ENCODE results near the gene CUX1. TPM values are rescaled to one million over a fixed set of nuclear protein-coding genes. Genes with fewer than 3 reads are reported as not detected.

The CUX1 gene
- total and polyA plus RNA-seq, 2 donors (not counting 1 experiment from before 2014, with no cell fraction given) = 10.8 to 86.5 TPM

GRCh38 chr7:102201576-102201975 is 384.1 kb downstream of the CUX1 start:
- Histone ChIP-seq H3K4me1 (ENCODE audit: control insufficient read depth in 2 of 2, insufficient read depth in 2 of 2, low read length in 2 of 2) (no peaks in the 10 kb centered on the region), H3K27ac (ENCODE audit: low read length in 2 of 2) (no peak overlapping the region), H2AFZ (ENCODE audit: insufficient read depth, low read depth, low read length, poor library complexity, severe bottlenecking) (no peak overlapping the region), H3K4me2 (replicated peaks; ENCODE audit: low read depth, low read length, poor library complexity, severe bottlenecking) (no peak overlapping the region), H3K79me2 (ENCODE audit: control insufficient read depth, insufficient read depth, low read length) (no peaks in the 10 kb centered on the region), H3K27me3 (replicated peaks in 1 of 4; ENCODE audit: control extremely low read depth in 1 of 4, control insufficient read depth in 3 of 4, insufficient read depth in 4 of 4, low read length in 3 of 4) (no peaks in the 10 kb centered on the region), H3K9ac (ENCODE audit: low read length) (no peak overlapping the region), H3K9me3 (ENCODE audit: control extremely low read depth in 1 of 3, control insufficient read depth in 2 of 3, insufficient read depth in 1 of 3, low read length in 2 of 3) (no peaks in the 10 kb centered on the region), H3K4me3 (ENCODE audit: control extremely low read depth in 1 of 5, extremely low read depth in 1 of 5, insufficient read depth in 1 of 5, low read depth in 2 of 5, low read length in 4 of 5) (no peak overlapping the region), H4K20me1 (ENCODE audit: control insufficient read depth, insufficient read depth, low read length, poor library complexity, severe bottlenecking) (no peaks in the 10 kb centered on the region), H3K36me3 (replicated peaks in 1 of 2; ENCODE audit: control extremely low read depth in 1 of 2, control insufficient read depth in 1 of 2, extremely low read depth in 1 of 2, insufficient read depth in 2 of 2, low read length in 1 of 2) (peaks cover 1 to 66% of the 10 kb centered on the region in 2 experiments)
- no peaks in the 10 kb centered on the region for H3K27me3 Mint-ChIP-seq
- no peak for TF ChIP-seq CTCF (IDR thresholded peaks at IDR 0.05)
- TF ChIP-seq EZH2 (IDR thresholded peaks at IDR 0.05; ENCODE audit: borderline replicate concordance, insufficient read depth, low read depth, low read length, poor library complexity, severe bottlenecking) = no peak
- 97% methylated on average over 27 of the region's 27 CpGs for WGBS (ENCODE audit: insufficient coverage)
- DNase-seq (no peak), ATAC-seq (ENCODE audit: low read depth) (no peak)
- H3K9me3 Mint-ChIP-seq (ENCODE audit: insufficient read depth) = no peaks in the 10 kb centered on the region
- intact Hi-C loops (cut with micrococcal nuclease) = no loop called here
- POLR2A ChIA-PET = no interaction called here
- H3K4me1 Mint-ChIP-seq = no peaks in the 10 kb centered on the region
- H3K4me3 Mint-ChIP-seq = no peak overlapping the region
- CTCF ChIA-PET = no interaction called here
- H3K27ac Mint-ChIP-seq = no peak overlapping the region

- ChIA-PET CTCF (no interaction called here), POLR2A (no interaction called here)
- H3K9me3 Mint-ChIP-seq (ENCODE audit: insufficient read depth) = no peaks in the 10 kb centered on the region
- no peak for ATAC-seq (ENCODE audit: low read depth)
- Histone ChIP-seq H3K79me2 (ENCODE audit: control insufficient read depth, insufficient read depth, low read length) (no peaks in the 10 kb centered on the region), H4K20me1 (ENCODE audit: control insufficient read depth, insufficient read depth, low read length, poor library complexity, severe bottlenecking) (no peaks in the 10 kb centered on the region), H3K4me1 (ENCODE audit: control insufficient read depth in 2 of 2, insufficient read depth in 2 of 2, low read length in 2 of 2) (no peaks in the 10 kb centered on the region), H3K9me3 (ENCODE audit: control extremely low read depth in 1 of 3, control insufficient read depth in 2 of 3, insufficient read depth in 1 of 3, low read length in 2 of 3) (no peaks in the 10 kb centered on the region), H3K27ac (ENCODE audit: low read length in 2 of 2) (no peak overlapping the region), H3K36me3 (replicated peaks in 1 of 2; ENCODE audit: control extremely low read depth in 1 of 2, control insufficient read depth in 1 of 2, extremely low read depth in 1 of 2, insufficient read depth in 2 of 2, low read length in 1 of 2) (peaks cover 0 to 56% of the 10 kb centered on the region in 2 experiments), H3K4me2 (replicated peaks; ENCODE audit: low read depth, low read length, poor library complexity, severe bottlenecking) (no peak overlapping the region), H3K9ac (ENCODE audit: low read length) (no peak overlapping the region), H2AFZ (ENCODE audit: insufficient read depth, low read depth, low read length, poor library complexity, severe bottlenecking) (no peak overlapping the region), H3K27me3 (replicated peaks in 1 of 4; ENCODE audit: control extremely low read depth in 1 of 4, control insufficient read depth in 3 of 4, insufficient read depth in 4 of 4, low read length in 3 of 4) (no peaks in the 10 kb centered on the region), H3K4me3 (ENCODE audit: control extremely low read depth in 1 of 5, extremely low read depth in 1 of 5, insufficient read depth in 1 of 5, low read depth in 2 of 5, low read length in 4 of 5) (no peak overlapping the region)
- H3K27ac Mint-ChIP-seq = no peak overlapping the region
- no peaks in the 10 kb centered on the region for H3K4me1 Mint-ChIP-seq
- H3K4me3 Mint-ChIP-seq = no peak overlapping the region
- no peaks in the 10 kb centered on the region for H3K27me3 Mint-ChIP-seq
- WGBS (ENCODE audit: insufficient coverage) = 100% methylated on average over 4 of the region's 6 CpGs
- intact Hi-C loops (cut with micrococcal nuclease) = no loop called here
- DNase-seq = no peak
- TF ChIP-seq CTCF (IDR thresholded peaks at IDR 0.05) (no peak), EZH2 (IDR thresholded peaks at IDR 0.05; ENCODE audit: borderline replicate concordance, insufficient read depth, low read depth, low read length, poor library complexity, severe bottlenecking) (no peak)
Measured at GRCh38 chr7:102202556-102202955, 385.1 kb downstream of the CUX1 start.
